GM23338 (cell line): ENCODE results near the gene CASP5. TPM values are rescaled to one million over a fixed set of nuclear protein-coding genes. Genes with fewer than 3 reads are reported as not detected.

Experiments used
- ATAC-seq: fragments of 200-7000 bp; cut with Tn5 transposase; 3 replicates; pipeline ENCODE4 v1.9.1; 2020
- DNase-seq: peaks from one replicate; pipeline ENCODE4 v3.0.0-alpha.2; 2015; ENCODE audit warnings: low spot score
- H2AFZ ChIP-seq: fragments of 200-600 bp; sonication (generic); 2 replicates; pipeline ENCODE4 v1.8.0; 2016; ENCODE audit warnings: antibody characterized with exemption, mild to moderate bottlenecking, moderate library complexity
- H3F3A ChIP-seq: fragments of 200-600 bp; sonication (generic); replicated peaks from 2 replicates; pipeline ENCODE4 v1.8.0; 2017; ENCODE audit warnings: antibody characterized with exemption, mixed run types, low read depth
- H3K27ac ChIP-seq: fragments of 200-600 bp; sonication (generic); 2 replicates; pipeline ENCODE4 v1.6.1; 2016; ENCODE audit warnings: low read depth
- H3K27me3 ChIP-seq: fragments of 200-600 bp; sonication (generic); 2 replicates; pipeline ENCODE4 v1.8.0; 2016; ENCODE audit warnings: mild to moderate bottlenecking, mixed run types, moderate library complexity; ENCODE audit not compliant: insufficient read depth
- H3K36me3 ChIP-seq: fragments of 200-600 bp; sonication (generic); 2 replicates; pipeline ENCODE4 v1.8.0; 2016; ENCODE audit warnings: mild to moderate bottlenecking; ENCODE audit not compliant: insufficient read depth
- H3K4me1 ChIP-seq: fragments of 200-600 bp; sonication (generic); 2 replicates; pipeline ENCODE4 v1.8.0; 2016; ENCODE audit warnings: mild to moderate bottlenecking, moderate library complexity; ENCODE audit not compliant: insufficient read depth
- H3K4me2 ChIP-seq: fragments of 200-600 bp; sonication (generic); 2 replicates; pipeline ENCODE4 v1.7.1; 2017; ENCODE audit warnings: mixed run types
- H3K4me3 ChIP-seq: fragments of 200-600 bp; sonication (generic); 2 replicates; pipeline ENCODE4 v1.6.1; 2016; ENCODE audit warnings: mixed run types
- H3K79me2 ChIP-seq: fragments of 200-600 bp; sonication (generic); replicated peaks from 2 replicates; pipeline ENCODE4 v1.8.0; 2017; ENCODE audit warnings: mild to moderate bottlenecking; ENCODE audit not compliant: insufficient read depth
- H3K9me2 ChIP-seq: fragments of 200-600 bp; sonication (generic); 2 replicates; pipeline ENCODE4 v1.8.0; 2017; ENCODE audit not compliant: insufficient read depth
- H4K20me1 ChIP-seq: fragments of 200-600 bp; sonication (generic); replicated peaks from 2 replicates; pipeline ENCODE4 v1.8.0; 2017; ENCODE audit warnings: mild to moderate bottlenecking; ENCODE audit not compliant: insufficient read depth
- H3K27ac Mint-ChIP-seq: 2 replicates; pipeline ENCODE4 v1.8.0; 2020; ENCODE audit warnings: inconsistent platforms, mild to moderate bottlenecking, moderate library complexity, mixed read lengths
- H3K27me3 Mint-ChIP-seq: 3 replicates; pipeline ENCODE4 v1.8.0; 2022; ENCODE audit warnings: low read depth, mild to moderate bottlenecking, moderate library complexity, mixed read lengths, inconsistent platforms; ENCODE audit not compliant: insufficient read depth, poor library complexity
- H3K36me3 Mint-ChIP-seq: 3 replicates; pipeline ENCODE4 v1.8.0; 2021; ENCODE audit warnings: low read depth, mild to moderate bottlenecking, inconsistent platforms, moderate library complexity, mixed read lengths
- H3K4me1 Mint-ChIP-seq: 3 replicates; pipeline ENCODE4 v1.8.0; 2020; ENCODE audit warnings: mild to moderate bottlenecking, inconsistent platforms, mixed read lengths
- H3K4me3 Mint-ChIP-seq: 3 replicates; pipeline ENCODE4 v1.8.0; 2021; ENCODE audit warnings: moderate library complexity, mild to moderate bottlenecking, inconsistent platforms, mixed read lengths
- H3K9me3 Mint-ChIP-seq: 3 replicates; pipeline ENCODE4 v1.8.0; 2020; ENCODE audit warnings: moderate library complexity, mild to moderate bottlenecking, inconsistent platforms, mixed read lengths
- CREB1 ChIP-seq: fragments of 250-450 bp; sonication (Bioruptor Pico); IDR thresholded peaks from 2 replicates; pipeline ENCODE4 v1.5.0; 2020; ENCODE audit warnings: low read depth, mild to moderate bottlenecking, moderate library complexity
- EZH2 ChIP-seq: fragments of 200-600 bp; sonication (generic); IDR thresholded peaks from one replicate; pipeline ENCODE4 v1.8.0; 2017; ENCODE audit warnings: antibody characterized with exemption, mild to moderate bottlenecking, low read depth; ENCODE audit not compliant: unreplicated experiment
- EZH2phosphoT487 ChIP-seq: fragments of 200-600 bp; sonication (generic); IDR thresholded peaks from one replicate; pipeline ENCODE4 v1.8.1; 2018; ENCODE audit warnings: antibody characterized with exemption; ENCODE audit not compliant: unreplicated experiment
- JUNB ChIP-seq: IDR thresholded peaks from one replicate; pipeline ENCODE4 v1.6.1; 2016; ENCODE audit warnings: antibody characterized with exemption; ENCODE audit not compliant: unreplicated experiment
- POLR2AphosphoS5 ChIP-seq: IDR thresholded peaks from 2 replicates; pipeline ENCODE4 v1.6.1; 2016; ENCODE audit warnings: antibody characterized with exemption, low read depth
- STAT1 ChIP-seq: IDR thresholded peaks from one replicate; pipeline ENCODE4 v1.6.1; 2016; ENCODE audit warnings: antibody characterized with exemption; ENCODE audit not compliant: unreplicated experiment
- ZNF114 ChIP-seq: fragments of 250-450 bp; sonication (Bioruptor Pico); IDR thresholded peaks from 2 replicates; pipeline ENCODE4 v1.5.0; 2020; ENCODE audit warnings: mild to moderate bottlenecking, moderate library complexity
- ZNF331 ChIP-seq: fragments of 250-450 bp; sonication (Bioruptor Pico); IDR thresholded peaks from 2 replicates; pipeline ENCODE4 v1.5.0; 2020; ENCODE audit warnings: low read depth, mild to moderate bottlenecking, moderate library complexity
- polyA plus RNA-seq: library from polyadenylated mRNA; unstranded; fragments of >200 nt; fragmentation: Nextera tagmentation; extraction: Ambion mirVana; gene quantifications from 2 replicates; pipeline ENCODE4 v1.2.1, GENCODE V29; 2016
- total RNA-seq: library from RNA; depleted of rRNA; stranded (reverse); fragments of >200 nt; shearing (Covaris generic); gene quantifications from 2 replicates; pipeline ENCODE4 v1.2.3, GENCODE V29; 2014
- TF ChIP-seq, protein P1 (sequence below): fragments of 250-450 bp; sonication (Bioruptor Pico); IDR thresholded peaks from 2 replicates; pipeline ENCODE4 v1.5.0; 2020; ENCODE audit warnings: mild to moderate bottlenecking, moderate library complexity
- TF ChIP-seq, protein P2 (sequence below): IDR thresholded peaks from one replicate; pipeline ENCODE4 v1.6.1; 2018; ENCODE audit warnings: antibody characterized with exemption; ENCODE audit not compliant: unreplicated experiment
- TF ChIP-seq, protein P3 (sequence below), 2 experiments: fragments of 200-600 bp in 1 of 2; sonication (generic) in 1 of 2; conservative IDR thresholded peaks; 2 replicates each; pipeline versions ENCODE4 v1.5.1 to v1.6.1; 2016 to 2017; ENCODE audit warnings: antibody characterized with exemption in 2 of 2, low read depth in 2 of 2, mild to moderate bottlenecking in 2 of 2, moderate library complexity in 1 of 2

Gene CASP5
- total and polyA plus RNA-seq, 2 experiments from 2014 or later = not detected

DNA sequence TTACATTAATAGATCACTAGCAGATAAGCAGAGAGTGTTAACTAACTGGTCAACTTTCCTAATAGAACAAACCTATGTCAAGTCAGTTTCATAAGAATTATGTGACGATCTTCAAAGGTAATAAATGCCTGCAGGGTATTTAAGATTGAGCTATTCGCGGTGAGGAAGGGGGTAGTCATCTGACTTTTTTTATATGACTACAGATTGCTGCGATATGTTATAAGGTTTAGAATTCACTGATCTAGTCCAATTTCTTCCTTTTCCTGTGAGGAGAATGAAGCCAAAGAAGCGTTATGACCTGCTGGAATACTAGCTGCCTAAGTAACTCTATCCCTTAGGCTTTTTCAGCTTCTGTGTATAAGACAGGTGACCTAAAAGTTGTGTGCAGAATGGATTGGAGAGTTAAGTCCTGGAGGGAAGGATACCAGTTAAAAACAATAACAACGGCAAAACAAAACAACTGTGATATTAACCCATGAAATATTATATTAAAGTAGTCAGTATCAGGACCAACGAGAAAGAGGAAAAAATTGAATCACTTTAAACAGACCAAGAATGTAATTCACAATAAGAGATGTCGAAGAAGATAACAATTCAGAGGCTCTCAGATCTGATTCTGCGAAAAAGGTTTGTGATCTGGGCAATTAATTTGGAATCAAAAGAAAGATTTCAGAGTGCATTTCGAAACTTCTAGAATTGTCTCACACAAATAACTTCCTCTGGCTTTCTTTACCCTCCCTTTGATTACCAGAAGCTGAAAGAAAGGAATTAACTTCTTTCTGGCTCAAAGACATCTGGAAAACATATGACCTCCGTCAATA, 55.2 kb downstream of the CASP5 start:
- no peak overlapping the region for H3K4me2 ChIP-seq

More for the DNA sequence above, 55.2 kb downstream of the CASP5 start:
- H3F3A ChIP-seq = no peaks in the 10 kb centered on the region
- peaks cover 4% of the 10 kb centered on the region; the same call in 1 of the 2 replicates for H3K36me3 ChIP-seq
- H3K36me3 Mint-ChIP-seq = peaks cover 42% of the 10 kb centered on the region
- DNase-seq (no peak), ATAC-seq (no peak)
- H3K27me3 ChIP-seq = no peaks in the 10 kb centered on the region
- no peaks in the 10 kb centered on the region for H3K79me2 ChIP-seq
- peaks cover 38% of the 10 kb centered on the region for H3K9me3 Mint-ChIP-seq
- H3K4me1 ChIP-seq = peaks cover 4% of the 10 kb centered on the region; the same call in 1 of the 2 replicates
- no peaks in the 10 kb centered on the region; the same call in 1 of the 2 replicates for H3K9me2 ChIP-seq
- H3K27ac Mint-ChIP-seq = no peak overlapping the region
- H2AFZ ChIP-seq = peak overlapping the region; percentile 97
- no peaks in the 10 kb centered on the region for H4K20me1 ChIP-seq
- H3K4me3 ChIP-seq = no peak overlapping the region
- H3K27ac ChIP-seq = no peak overlapping the region
- peaks cover 6% of the 10 kb centered on the region; the same call in 2 of the 3 replicates for H3K4me1 Mint-ChIP-seq
- TF ChIP-seq, protein P1, sequence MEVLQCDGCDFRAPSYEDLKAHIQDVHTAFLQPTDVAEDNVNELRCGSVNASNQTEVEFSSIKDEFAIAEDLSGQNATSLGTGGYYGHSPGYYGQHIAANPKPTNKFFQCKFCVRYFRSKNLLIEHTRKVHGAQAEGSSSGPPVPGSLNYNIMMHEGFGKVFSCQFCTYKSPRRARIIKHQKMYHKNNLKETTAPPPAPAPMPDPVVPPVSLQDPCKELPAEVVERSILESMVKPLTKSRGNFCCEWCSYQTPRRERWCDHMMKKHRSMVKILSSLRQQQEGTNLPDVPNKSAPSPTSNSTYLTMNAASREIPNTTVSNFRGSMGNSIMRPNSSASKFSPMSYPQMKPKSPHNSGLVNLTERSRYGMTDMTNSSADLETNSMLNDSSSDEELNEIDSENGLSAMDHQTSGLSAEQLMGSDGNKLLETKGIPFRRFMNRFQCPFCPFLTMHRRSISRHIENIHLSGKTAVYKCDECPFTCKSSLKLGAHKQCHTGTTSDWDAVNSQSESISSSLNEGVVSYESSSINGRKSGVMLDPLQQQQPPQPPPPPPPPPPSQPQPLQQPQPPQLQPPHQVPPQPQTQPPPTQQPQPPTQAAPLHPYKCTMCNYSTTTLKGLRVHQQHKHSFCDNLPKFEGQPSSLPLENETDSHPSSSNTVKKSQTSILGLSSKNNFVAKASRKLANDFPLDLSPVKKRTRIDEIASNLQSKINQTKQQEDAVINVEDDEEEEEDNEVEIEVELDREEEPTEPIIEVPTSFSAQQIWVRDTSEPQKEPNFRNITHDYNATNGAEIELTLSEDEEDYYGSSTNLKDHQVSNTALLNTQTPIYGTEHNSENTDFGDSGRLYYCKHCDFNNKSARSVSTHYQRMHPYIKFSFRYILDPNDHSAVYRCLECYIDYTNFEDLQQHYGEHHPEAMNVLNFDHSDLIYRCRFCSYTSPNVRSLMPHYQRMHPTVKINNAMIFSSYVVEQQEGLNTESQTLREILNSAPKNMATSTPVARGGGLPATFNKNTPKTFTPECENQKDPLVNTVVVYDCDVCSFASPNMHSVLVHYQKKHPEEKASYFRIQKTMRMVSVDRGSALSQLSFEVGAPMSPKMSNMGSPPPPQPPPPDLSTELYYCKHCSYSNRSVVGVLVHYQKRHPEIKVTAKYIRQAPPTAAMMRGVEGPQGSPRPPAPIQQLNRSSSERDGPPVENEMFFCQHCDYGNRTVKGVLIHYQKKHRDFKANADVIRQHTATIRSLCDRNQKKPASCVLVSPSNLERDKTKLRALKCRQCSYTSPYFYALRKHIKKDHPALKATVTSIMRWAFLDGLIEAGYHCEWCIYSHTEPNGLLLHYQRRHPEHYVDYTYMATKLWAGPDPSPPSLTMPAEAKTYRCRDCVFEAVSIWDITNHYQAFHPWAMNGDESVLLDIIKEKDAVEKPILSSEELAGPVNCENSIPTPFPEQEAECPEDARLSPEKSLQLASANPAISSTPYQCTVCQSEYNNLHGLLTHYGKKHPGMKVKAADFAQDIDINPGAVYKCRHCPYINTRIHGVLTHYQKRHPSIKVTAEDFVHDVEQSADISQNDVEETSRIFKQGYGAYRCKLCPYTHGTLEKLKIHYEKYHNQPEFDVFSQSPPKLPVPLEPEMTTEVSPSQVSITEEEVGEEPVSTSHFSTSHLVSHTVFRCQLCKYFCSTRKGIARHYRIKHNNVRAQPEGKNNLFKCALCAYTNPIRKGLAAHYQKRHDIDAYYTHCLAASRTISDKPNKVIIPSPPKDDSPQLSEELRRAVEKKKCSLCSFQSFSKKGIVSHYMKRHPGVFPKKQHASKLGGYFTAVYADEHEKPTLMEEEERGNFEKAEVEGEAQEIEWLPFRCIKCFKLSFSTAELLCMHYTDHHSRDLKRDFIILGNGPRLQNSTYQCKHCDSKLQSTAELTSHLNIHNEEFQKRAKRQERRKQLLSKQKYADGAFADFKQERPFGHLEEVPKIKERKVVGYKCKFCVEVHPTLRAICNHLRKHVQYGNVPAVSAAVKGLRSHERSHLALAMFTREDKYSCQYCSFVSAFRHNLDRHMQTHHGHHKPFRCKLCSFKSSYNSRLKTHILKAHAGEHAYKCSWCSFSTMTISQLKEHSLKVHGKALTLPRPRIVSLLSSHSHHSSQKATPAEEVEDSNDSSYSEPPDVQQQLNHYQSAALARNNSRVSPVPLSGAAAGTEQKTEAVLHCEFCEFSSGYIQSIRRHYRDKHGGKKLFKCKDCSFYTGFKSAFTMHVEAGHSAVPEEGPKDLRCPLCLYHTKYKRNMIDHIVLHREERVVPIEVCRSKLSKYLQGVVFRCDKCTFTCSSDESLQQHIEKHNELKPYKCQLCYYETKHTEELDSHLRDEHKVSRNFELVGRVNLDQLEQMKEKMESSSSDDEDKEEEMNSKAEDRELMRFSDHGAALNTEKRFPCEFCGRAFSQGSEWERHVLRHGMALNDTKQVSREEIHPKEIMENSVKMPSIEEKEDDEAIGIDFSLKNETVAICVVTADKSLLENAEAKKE (CRISPR knock-in tag) = no peak
- TF ChIP-seq, protein P2, sequence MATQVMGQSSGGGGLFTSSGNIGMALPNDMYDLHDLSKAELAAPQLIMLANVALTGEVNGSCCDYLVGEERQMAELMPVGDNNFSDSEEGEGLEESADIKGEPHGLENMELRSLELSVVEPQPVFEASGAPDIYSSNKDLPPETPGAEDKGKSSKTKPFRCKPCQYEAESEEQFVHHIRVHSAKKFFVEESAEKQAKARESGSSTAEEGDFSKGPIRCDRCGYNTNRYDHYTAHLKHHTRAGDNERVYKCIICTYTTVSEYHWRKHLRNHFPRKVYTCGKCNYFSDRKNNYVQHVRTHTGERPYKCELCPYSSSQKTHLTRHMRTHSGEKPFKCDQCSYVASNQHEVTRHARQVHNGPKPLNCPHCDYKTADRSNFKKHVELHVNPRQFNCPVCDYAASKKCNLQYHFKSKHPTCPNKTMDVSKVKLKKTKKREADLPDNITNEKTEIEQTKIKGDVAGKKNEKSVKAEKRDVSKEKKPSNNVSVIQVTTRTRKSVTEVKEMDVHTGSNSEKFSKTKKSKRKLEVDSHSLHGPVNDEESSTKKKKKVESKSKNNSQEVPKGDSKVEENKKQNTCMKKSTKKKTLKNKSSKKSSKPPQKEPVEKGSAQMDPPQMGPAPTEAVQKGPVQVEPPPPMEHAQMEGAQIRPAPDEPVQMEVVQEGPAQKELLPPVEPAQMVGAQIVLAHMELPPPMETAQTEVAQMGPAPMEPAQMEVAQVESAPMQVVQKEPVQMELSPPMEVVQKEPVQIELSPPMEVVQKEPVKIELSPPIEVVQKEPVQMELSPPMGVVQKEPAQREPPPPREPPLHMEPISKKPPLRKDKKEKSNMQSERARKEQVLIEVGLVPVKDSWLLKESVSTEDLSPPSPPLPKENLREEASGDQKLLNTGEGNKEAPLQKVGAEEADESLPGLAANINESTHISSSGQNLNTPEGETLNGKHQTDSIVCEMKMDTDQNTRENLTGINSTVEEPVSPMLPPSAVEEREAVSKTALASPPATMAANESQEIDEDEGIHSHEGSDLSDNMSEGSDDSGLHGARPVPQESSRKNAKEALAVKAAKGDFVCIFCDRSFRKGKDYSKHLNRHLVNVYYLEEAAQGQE = no peak
- TF ChIP-seq ZNF331 (CRISPR knock-in tag) (no peak), CREB1 (CRISPR knock-in tag) (no peak), ZNF114 (CRISPR knock-in tag) (no peak), POLR2AphosphoS5 (no peak), STAT1 (no peak), JUNB (no peak), EZH2 (no peak), EZH2phosphoT487 (no peak)
- TF ChIP-seq, protein P3, sequence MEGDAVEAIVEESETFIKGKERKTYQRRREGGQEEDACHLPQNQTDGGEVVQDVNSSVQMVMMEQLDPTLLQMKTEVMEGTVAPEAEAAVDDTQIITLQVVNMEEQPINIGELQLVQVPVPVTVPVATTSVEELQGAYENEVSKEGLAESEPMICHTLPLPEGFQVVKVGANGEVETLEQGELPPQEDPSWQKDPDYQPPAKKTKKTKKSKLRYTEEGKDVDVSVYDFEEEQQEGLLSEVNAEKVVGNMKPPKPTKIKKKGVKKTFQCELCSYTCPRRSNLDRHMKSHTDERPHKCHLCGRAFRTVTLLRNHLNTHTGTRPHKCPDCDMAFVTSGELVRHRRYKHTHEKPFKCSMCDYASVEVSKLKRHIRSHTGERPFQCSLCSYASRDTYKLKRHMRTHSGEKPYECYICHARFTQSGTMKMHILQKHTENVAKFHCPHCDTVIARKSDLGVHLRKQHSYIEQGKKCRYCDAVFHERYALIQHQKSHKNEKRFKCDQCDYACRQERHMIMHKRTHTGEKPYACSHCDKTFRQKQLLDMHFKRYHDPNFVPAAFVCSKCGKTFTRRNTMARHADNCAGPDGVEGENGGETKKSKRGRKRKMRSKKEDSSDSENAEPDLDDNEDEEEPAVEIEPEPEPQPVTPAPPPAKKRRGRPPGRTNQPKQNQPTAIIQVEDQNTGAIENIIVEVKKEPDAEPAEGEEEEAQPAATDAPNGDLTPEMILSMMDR (conservative IDR thresholded peaks at IDR 0.05; ENCODE audit: low read depth in 2 of 2) = no peak
- peaks cover 3% of the 10 kb centered on the region for H3K27me3 Mint-ChIP-seq
- H3K4me3 Mint-ChIP-seq = no peak overlapping the region
